H1 (cell line): ENCODE results near the gene STT3B. TPM values are rescaled to one million over a fixed set of nuclear protein-coding genes. Genes with fewer than 3 reads are reported as not detected.

ENCODE experiments used
- CTCF ChIA-PET: fragments of 300-600 bp; sonication (Branson Sonifier 250); formaldehyde crosslinking; loops from one replicate; lab custom pipeline; 2021; ENCODE audit not compliant: partially characterized antibody; lab: Charles Lee
- POLR2A ChIA-PET: fragments of 300-600 bp; sonication (Branson Sonifier 250); formaldehyde crosslinking; loops from one replicate; lab custom pipeline; 2021; ENCODE audit warnings: inconsistent platforms; ENCODE audit not compliant: partially characterized antibody; lab: Charles Lee
- DNase-seq, 2 experiments: peaks; one replicate each; pipeline versions ENCODE4 v3.0.0 to v3.0.0-alpha.2; 2010 to 2022; ENCODE audit warnings: low spot score in 2 of 2, low read depth in 1 of 2, mixed read lengths in 1 of 2
- FAIRE-seq: peaks from 2 replicates; lab custom pipeline; 2011; peaks lifted over from hg19 to GRCh38; lab: Jason Lieb, UNC
- H2AFZ ChIP-seq: 2 replicates; pipeline ENCODE4 v1.8.1; 2012; ENCODE audit warnings: low read length, inconsistent platforms
- H2AK5ac ChIP-seq: 2 replicates; pipeline ENCODE4 v1.6.1; 2013; ENCODE audit warnings: low read depth, low read length
- H2BK120ac ChIP-seq: replicated peaks from 2 replicates; pipeline ENCODE3; 2013; ENCODE audit warnings: low read depth, low read length, inconsistent platforms
- H2BK12ac ChIP-seq: 2 replicates; pipeline ENCODE4 v1.6.1; 2013; ENCODE audit warnings: low read depth, low read length
- H2BK15ac ChIP-seq: 2 replicates; pipeline ENCODE4 v1.6.1; 2013; ENCODE audit warnings: low read length
- H2BK20ac ChIP-seq: 2 replicates; pipeline ENCODE4 v1.6.1; 2013; ENCODE audit warnings: low read length
- H2BK5ac ChIP-seq: 2 replicates; pipeline ENCODE4 v1.6.1; 2013; ENCODE audit warnings: low read depth, low read length
- H3K14ac ChIP-seq: 2 replicates; pipeline ENCODE4 v1.6.1; 2013; ENCODE audit warnings: inconsistent platforms; ENCODE audit not compliant: insufficient read length
- H3K18ac ChIP-seq: 2 replicates; pipeline ENCODE4 v1.6.1; 2013; ENCODE audit warnings: low read length; ENCODE audit errors: extremely low read depth
- H3K23ac ChIP-seq: 2 replicates; pipeline ENCODE4 v1.6.1; 2013; ENCODE audit warnings: inconsistent platforms; ENCODE audit not compliant: insufficient read length
- H3K23me2 ChIP-seq: 2 replicates; pipeline ENCODE4 v1.6.1; 2013; ENCODE audit warnings: low read depth, low read length
- H3K27ac ChIP-seq: 2 replicates; pipeline ENCODE4 v1.6.1; 2011; ENCODE audit warnings: low read depth, low read length, inconsistent platforms
- H3K27me3 ChIP-seq, 4 experiments: replicated peaks in 1 of 4; 1 replicate in 1 of 4; 2 replicates in 3 of 4; pipeline versions ENCODE4 v1.6.1 to v1.8.1; 2011 to 2013; ENCODE audit warnings: low read length in 3 of 4, mild to moderate bottlenecking in 3 of 4, inconsistent platforms in 2 of 4, mixed read lengths in 2 of 4, moderate library complexity in 1 of 4; ENCODE audit not compliant: control insufficient read depth in 3 of 4, insufficient read depth in 3 of 4; ENCODE audit errors: extremely low read depth in 1 of 4
- H3K36me3 ChIP-seq, 4 experiments: 2 replicates each; pipeline versions ENCODE4 v1.6.1 to v1.8.1; 2011 to 2013; ENCODE audit warnings: mild to moderate bottlenecking in 4 of 4, low read length in 3 of 4, moderate library complexity in 2 of 4, control low read depth in 1 of 4, inconsistent platforms in 1 of 4; ENCODE audit not compliant: insufficient read depth in 4 of 4, control insufficient read depth in 2 of 4
- H3K4ac ChIP-seq: replicated peaks from 2 replicates; pipeline ENCODE3; 2013; ENCODE audit warnings: low read length, low read depth, mixed read lengths, inconsistent platforms; ENCODE audit not compliant: insufficient read length
- H3K4me1 ChIP-seq, 4 experiments: replicated peaks in 1 of 4; 1 replicate in 1 of 4; 2 replicates in 3 of 4; pipeline versions ENCODE4 v1.6.1 to v1.8.1; 2011 to 2013; ENCODE audit warnings: low read length in 3 of 4, inconsistent platforms in 2 of 4, mixed read lengths in 1 of 4; ENCODE audit not compliant: insufficient read depth in 4 of 4, control insufficient read depth in 3 of 4
- H3K4me2 ChIP-seq, 2 experiments: 2 replicates each; pipeline versions ENCODE4 v1.6.1 to v1.8.1; 2011 to 2013; ENCODE audit warnings: low read depth in 2 of 2, low read length in 2 of 2, control low read depth in 1 of 2, inconsistent platforms in 1 of 2, mild to moderate bottlenecking in 1 of 2; ENCODE audit not compliant: insufficient read depth in 1 of 2
- H3K4me3 ChIP-seq, 4 experiments: fragments of 200-600, 300-600 bp in 1 of 4; sonication (generic), shearing (Covaris generic), sonication (Bioruptor Twin) in 1 of 4; 2 replicates each; pipeline versions ENCODE4 v1.5.1 to v1.8.1; 2011 to 2016; ENCODE audit warnings: low read length in 4 of 4, low read depth in 3 of 4, control low read depth in 2 of 4, inconsistent platforms in 2 of 4, mild to moderate bottlenecking in 2 of 4, mixed read lengths in 1 of 4, moderate library complexity in 1 of 4; ENCODE audit not compliant: insufficient read depth in 2 of 4; ENCODE audit errors: extremely low read depth in 1 of 4
- H3K56ac ChIP-seq: replicated peaks from 2 replicates; pipeline ENCODE3; 2013; ENCODE audit warnings: low read depth, mild to moderate bottlenecking, mixed read lengths, low read length, inconsistent platforms; ENCODE audit not compliant: insufficient read length
- H3K79me1 ChIP-seq: 2 replicates; pipeline ENCODE4 v1.6.1; 2013; ENCODE audit warnings: low read depth, low read length, control low read depth
- H3K79me2 ChIP-seq, 2 experiments: 2 replicates each; pipeline versions ENCODE4 v1.6.1 to v1.8.1; 2012 to 2013; ENCODE audit warnings: low read length in 2 of 2, mild to moderate bottlenecking in 2 of 2, inconsistent platforms in 1 of 2; ENCODE audit not compliant: insufficient read depth in 2 of 2, control insufficient read depth in 1 of 2
- H3K9ac ChIP-seq, 4 experiments: replicated peaks in 1 of 4; 1 replicate in 1 of 4; 2 replicates in 3 of 4; pipeline versions ENCODE4 v1.6.1 to v1.8.1; 2011 to 2013; ENCODE audit warnings: low read depth in 3 of 4, low read length in 3 of 4, control low read depth in 2 of 4, mild to moderate bottlenecking in 2 of 4, moderate library complexity in 2 of 4, inconsistent platforms in 1 of 4; ENCODE audit errors: extremely low read depth in 1 of 4
- H3K9me3 ChIP-seq, 2 experiments: 2 replicates each; pipeline versions ENCODE4 v1.6.1 to v1.8.1; 2012 to 2013; ENCODE audit warnings: mild to moderate bottlenecking in 2 of 2, moderate library complexity in 2 of 2, control low read depth in 1 of 2, inconsistent platforms in 1 of 2, low read depth in 1 of 2, low read length in 1 of 2, mixed read lengths in 1 of 2; ENCODE audit not compliant: insufficient read depth in 2 of 2
- H4K20me1 ChIP-seq, 2 experiments: replicated peaks in 1 of 2; 2 replicates each; pipeline versions ENCODE3 to v1.8.1; 2011 to 2013; ENCODE audit warnings: inconsistent platforms in 2 of 2, low read length in 2 of 2, mild to moderate bottlenecking in 1 of 2; ENCODE audit not compliant: insufficient read depth in 2 of 2, control insufficient read depth in 1 of 2
- H4K5ac ChIP-seq: 2 replicates; pipeline ENCODE4 v1.6.1; 2013; ENCODE audit warnings: low read length, low read depth, mixed read lengths, inconsistent platforms; ENCODE audit not compliant: insufficient read length
- H4K8ac ChIP-seq: 2 replicates; pipeline ENCODE4 v1.8.0; 2013; ENCODE audit warnings: mild to moderate bottlenecking, moderate library complexity, low read length, inconsistent platforms; ENCODE audit not compliant: insufficient read depth; ENCODE audit errors: extremely low read depth
- H4K91ac ChIP-seq: replicated peaks from 2 replicates; pipeline ENCODE3; 2013; ENCODE audit warnings: low read length, mixed read lengths, inconsistent platforms; ENCODE audit not compliant: insufficient read length
- CEBPB ChIP-seq: IDR thresholded peaks from 2 replicates; pipeline ENCODE4 v1.6.1; 2012; ENCODE audit warnings: low read depth, low read length
- CTBP2 ChIP-seq: IDR thresholded peaks from 2 replicates; pipeline ENCODE4 v1.7.0; 2011; ENCODE audit warnings: borderline replicate concordance, mild to moderate bottlenecking, moderate library complexity, mixed read lengths, low read length; ENCODE audit not compliant: insufficient read depth, insufficient read length
- EZH2 ChIP-seq: fragments of 200-600 bp; sonication (generic); IDR thresholded peaks from 2 replicates; pipeline ENCODE4 v1.7.1; 2012; ENCODE audit warnings: low read depth, mild to moderate bottlenecking, moderate library complexity, low read length, inconsistent platforms; ENCODE audit not compliant: severe bottlenecking
- SIX5 ChIP-seq: IDR thresholded peaks from 2 replicates; pipeline ENCODE4 v1.6.1; 2011; ENCODE audit warnings: mild to moderate bottlenecking, low read depth, low read length
- WGBS, 2 experiments: shearing (Covaris generic) in 1 of 2; methylation state at CpG; one replicate each; pipeline versions ENCODE4 v1.1.6 to v1.1.7; 2013 to 2015; ENCODE audit warnings: low lambda C conversion rate in 2 of 2, mixed read lengths in 2 of 2, inconsistent platforms in 1 of 2, low coverage in 1 of 2, missing lambda C conversion rate in 1 of 2; ENCODE audit not compliant: insufficient replicate concordance in 2 of 2, insufficient coverage in 1 of 2, insufficient read length in 1 of 2; ENCODE audit errors: extremely low coverage in 1 of 2, missing lambda C conversion rate in 1 of 2; 5-methylcytosine and 5-hydroxymethylcytosine counted together
- polyA plus RNA-seq, 7 experiments: library from polyadenylated mRNA; depleted of rRNA in 3 of 7; stranded (reverse) in 5 of 7; unstranded in 2 of 7; fragments of >200 nt in 5 of 7; fragments of 200-250 nt in 2 of 7; gene quantifications; 1 replicate in 5 of 7; 2 replicates in 1 of 7; 4 replicates in 1 of 7; pipeline versions ENCODE4 v1.2.1 to v1.2.3, GENCODE V29; 2011 to 2013; ENCODE audit warnings: missing spikeins in 2 of 7, mixed read lengths in 2 of 7
- total RNA-seq: library from RNA; stranded (reverse); fragmentation: NEBNext Ultra II Directional; extraction: Animal tissue kit (Norgen Biotek cat#: 25700); gene quantifications from 2 replicates; pipeline ENCODE4 v1.2.1, GENCODE V29; 2021

Gene STT3B
- total and polyA plus RNA-seq, 2 of the 8 experiments (the other 6 are each of a cell fraction or from before 2014, with no cell fraction given), result 43.5 to 134 TPM

- H3K79me2 ChIP-seq, result peaks cover 0 to 31% of the 10 kb centered on the region in 2 experiments; a peak in 2 of 4 replicates
- no peak overlapping the region for H2BK15ac ChIP-seq
- peaks cover 0 to 8% (median 0%) of the 10 kb centered on the region in 4 experiments; a peak in 2 of 8 replicates for H3K36me3 ChIP-seq
- POLR2A ChIA-PET, result no interaction called here
- no peak overlapping the region for H2AK5ac ChIP-seq
- CTCF ChIA-PET, result no interaction called here
- no peak for DNase-seq
- no peak overlapping the region for H2BK120ac ChIP-seq
- H4K8ac ChIP-seq, result no peak overlapping the region
- WGBS, 2 experiments, result 72% methylated on average over 5 of the region's 5 CpGs; no CpG with 5 or more reads in 1 of the 2 experiments
- no peak overlapping the region for H2BK12ac ChIP-seq
- no peak overlapping the region for H4K5ac ChIP-seq
- peaks cover 0 to 2% (median 0%) of the 10 kb centered on the region in 4 experiments; a peak in 1 of 7 replicates for H3K4me1 ChIP-seq
- no peak overlapping the region for H3K27ac ChIP-seq
- no peaks in the 10 kb centered on the region for H3K9me3 ChIP-seq
- H3K4ac ChIP-seq, result no peak overlapping the region
- no peaks in the 10 kb centered on the region for H3K23me2 ChIP-seq
- H2BK5ac ChIP-seq, result no peak overlapping the region
- FAIRE-seq, result no peak
- no peak overlapping the region for H3K23ac ChIP-seq
- H2AFZ ChIP-seq, result no peak overlapping the region
- H3K27me3 ChIP-seq, result peaks cover 0 to 1% (median 0%) of the 10 kb centered on the region in 4 experiments; a peak in 1 of 7 replicates
- H3K9ac ChIP-seq, result no peak overlapping the region
- no peak overlapping the region for H2BK20ac ChIP-seq
- H4K91ac ChIP-seq, result no peak overlapping the region
- no peak overlapping the region for H3K4me3 ChIP-seq
- H4K20me1 ChIP-seq, result no peaks in the 10 kb centered on the region
- no peak overlapping the region for H3K56ac ChIP-seq
- TF ChIP-seq CTBP2 (no peak), EZH2 (no peak), SIX5 (no peak), CEBPB (peak; percentile 75; the same call in 1 of the 2 replicates)
- H3K79me1 ChIP-seq, result no peaks in the 10 kb centered on the region
- no peak overlapping the region for H3K4me2 ChIP-seq
- no peak overlapping the region for H3K14ac ChIP-seq
- no peak overlapping the region for H3K18ac ChIP-seq
These were observed 81.6 kb downstream of the STT3B start for GRCh38 chr3:31614162-31614921.
